ENCODE data around the gene SPON1.
A peak's percentile ranks its signal among the peaks of the same experiment; 100 is the strongest.
"Not testable (repeated sequence)": the region's sequence is repeated elsewhere in the genome, so short reads cannot be mapped to it uniquely, and the experiment has no call there.

Gene SPON1

DNA sequence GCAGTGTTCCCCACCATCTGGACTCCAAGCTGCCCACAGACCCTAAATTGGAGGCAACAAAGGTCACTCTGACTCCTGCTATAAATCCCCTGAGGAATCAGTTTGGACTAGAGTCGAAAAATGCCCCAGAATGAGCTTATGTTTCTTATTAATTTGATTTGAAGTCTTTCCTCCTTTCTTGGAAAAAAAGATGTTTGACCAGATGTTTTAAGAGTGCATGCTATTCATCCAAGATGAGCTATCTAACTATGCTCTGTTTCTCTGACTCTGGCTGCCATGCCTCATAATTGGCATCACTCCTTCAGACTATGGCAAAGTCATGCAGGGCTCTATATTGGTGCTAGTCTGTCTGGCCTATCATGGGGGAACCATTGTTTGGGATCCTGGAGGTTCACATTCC, 174.0 kb downstream of the SPON1 start:
- DNase-seq: no peak

DNA sequence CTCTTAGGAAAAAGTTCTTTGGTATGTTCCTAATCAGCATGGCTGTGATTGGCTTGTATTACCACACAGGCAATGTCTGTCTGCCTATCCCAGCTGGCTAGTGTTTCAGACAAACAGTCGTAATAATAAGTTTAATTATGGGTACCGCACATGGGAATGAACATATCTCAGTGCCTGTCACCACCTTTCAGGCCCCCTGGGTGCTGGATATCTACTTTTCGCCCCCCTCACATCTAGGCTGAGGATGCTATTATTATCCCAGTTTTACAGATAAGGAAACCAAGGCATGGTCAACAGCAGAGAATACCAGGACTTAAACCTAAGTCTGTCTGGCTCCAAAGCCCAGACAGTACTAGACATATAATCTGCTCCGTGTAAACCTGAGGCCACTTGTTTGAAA, 174.8 kb downstream of the SPON1 start:
- DNase-seq: no peak

DNA sequence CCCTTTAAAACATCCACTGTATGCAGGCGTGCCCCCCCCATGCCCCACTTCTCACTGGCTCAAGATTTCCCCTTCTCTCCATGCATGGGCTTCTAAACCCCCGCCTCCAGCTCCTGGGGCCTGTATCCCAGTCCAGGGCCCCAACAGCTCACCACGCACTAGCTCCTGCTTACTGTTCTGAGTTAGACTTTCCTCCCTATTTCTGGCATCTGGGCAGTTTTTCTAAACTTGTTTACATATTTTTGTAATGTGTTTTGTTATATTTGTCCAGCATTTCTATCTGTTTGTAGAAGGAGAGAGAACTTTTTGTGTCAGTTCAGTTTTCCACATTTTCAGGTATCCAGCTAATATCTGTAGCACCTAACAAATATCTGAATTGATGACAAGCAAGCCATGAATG, 178.5 kb downstream of the SPON1 start:
- DNase-seq: no peak

DNA sequence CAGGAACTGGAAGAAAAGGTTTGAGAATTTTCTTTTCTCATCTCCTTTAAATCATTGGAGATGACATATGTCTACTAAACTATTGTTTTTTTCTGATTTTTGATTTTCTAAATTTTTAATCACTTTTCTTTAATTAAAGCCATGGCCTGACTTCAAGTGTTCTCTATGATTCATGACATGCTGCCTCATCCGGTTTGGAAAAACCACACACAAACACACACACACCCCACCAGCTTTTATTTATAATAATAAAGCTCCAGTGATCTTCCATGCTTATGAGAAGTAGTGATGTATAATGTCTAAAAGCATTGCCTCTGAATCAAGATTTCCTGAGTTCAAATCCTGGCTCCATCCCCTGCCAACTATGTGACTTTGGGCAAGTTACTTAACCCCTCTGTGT, 179.2 kb downstream of the SPON1 start:
- no peak for DNase-seq

DNA sequence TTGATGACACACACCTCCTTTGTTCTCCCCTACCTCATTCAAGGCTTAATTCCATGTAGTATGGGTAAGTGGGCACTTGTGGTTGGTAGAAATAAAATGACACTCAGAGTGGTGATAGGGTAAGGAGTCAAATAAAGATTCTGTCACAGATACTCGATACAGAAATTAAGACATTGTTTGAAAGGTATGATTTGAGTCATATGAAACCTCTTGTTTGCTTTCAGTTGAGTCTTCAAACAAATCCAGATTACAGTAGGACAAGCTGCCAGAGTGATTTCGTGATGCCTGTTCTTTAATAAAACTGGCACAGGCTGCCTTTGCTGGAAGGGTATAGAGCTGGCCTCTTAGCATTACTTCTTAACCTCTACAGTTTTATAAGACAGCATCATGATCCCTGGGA, 182.4 kb downstream of the SPON1 start:
- no peak for DNase-seq

DNA sequence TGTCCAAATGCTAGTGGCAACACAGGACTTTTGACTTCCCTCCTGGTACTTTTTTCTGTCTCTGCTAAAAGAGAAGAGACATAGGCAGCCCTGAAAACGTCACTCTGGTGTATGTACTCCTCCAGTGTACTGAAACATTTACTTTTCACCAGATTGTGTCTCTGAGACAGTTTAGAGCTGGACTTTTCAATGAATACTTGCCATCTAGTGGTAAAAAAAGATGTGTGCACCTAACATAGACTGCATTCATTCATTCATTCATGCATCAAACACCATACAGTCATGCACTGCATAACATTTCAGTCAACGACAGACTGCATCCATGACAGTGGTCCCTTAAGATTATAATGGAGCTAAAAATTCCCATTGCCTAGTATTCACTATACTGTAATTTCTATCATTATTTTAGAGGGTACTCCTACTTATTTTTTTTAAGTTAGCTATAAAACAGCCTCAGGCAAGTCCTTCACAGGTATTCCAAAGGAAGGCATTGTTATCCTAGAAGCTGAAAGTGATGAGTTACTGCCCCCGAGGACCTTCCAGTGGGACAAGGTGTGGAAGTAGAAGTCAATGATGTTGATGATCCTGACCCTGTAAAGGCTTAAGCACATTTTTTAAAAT, 186.2 kb downstream of the SPON1 start:
- no peak for DNase-seq

DNA sequence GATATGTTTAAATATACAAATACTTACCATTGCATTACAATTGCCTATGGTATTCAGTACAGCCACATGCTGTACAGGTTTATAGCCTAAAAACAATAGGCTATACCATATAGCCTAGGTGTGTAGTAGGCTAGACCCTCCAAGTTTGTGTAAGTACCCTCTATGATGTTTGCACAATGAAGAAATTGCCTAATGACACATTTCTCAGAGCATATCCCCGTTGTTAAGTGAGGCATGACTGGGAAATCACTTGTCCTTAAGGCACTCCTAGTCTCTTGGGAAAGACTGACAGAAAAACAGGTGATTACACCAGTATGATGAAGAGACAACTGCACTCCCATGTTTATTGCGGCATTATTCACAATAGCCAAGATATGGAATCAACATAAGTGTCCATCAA, 187.2 kb downstream of the SPON1 start:
- peak; percentile 36 for DNase-seq

DNA sequence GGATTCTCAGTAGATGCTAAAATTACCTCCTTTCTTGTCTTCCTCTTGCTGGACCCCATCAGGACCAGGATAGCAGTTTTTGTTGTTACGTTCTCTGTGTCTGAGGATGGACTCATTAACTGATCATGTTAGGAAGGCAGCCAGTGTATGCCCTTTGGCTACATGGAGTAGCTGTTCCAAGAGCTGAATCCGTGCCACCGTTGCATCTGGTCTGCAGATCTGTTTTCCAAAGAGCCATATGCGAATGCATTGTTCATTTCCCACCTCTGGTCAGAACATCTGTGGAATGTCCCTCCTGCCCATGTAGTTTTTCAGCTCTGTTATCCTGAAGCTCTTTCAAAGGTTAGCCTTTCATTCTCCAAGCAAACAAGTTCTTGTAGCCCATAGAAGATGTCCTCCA, 188.4 kb downstream of the SPON1 start:
- DNase-seq: no peak

DNA sequence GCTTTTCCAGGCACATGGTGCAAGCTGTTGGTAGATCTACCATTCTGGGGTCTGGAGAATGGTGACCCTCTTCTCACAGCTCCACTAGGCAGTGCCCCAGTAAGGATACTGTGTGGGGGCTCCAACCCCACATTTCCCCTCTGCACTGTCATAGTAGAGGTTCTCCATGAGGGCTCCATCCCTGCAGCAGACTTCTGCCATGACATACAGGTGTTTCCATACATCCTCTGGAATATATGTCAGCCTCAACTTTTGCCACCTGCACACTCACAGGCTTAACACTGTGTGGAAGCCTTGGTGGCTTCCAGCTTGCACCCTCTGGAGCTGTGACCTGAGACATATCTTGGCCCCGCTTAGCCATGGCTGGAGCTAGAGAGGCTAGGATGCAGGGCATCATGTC, 191.6 kb downstream of the SPON1 start:
- not testable (repeated sequence) for DNase-seq

DNA sequence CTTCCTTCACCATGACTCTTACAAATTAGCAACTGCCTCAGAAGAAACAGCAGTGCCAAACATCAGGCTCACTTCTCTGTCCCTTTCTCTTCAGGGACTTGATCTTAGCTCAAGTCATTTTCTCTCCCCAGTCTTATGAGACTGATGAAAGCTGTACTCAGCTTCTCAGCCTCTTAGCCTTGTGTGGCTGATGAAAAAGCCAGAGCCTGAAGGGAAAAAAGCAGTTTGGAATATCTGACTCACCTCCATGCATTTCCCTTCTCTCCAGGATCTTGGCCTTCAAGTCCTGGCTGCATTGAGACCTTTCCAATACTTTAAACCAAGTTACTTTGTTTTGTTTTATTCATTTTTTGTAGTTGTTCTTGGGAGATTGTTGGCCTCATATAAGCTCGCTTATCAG, 195.9 kb downstream of the SPON1 start:
- DNase-seq: no peak

DNA sequence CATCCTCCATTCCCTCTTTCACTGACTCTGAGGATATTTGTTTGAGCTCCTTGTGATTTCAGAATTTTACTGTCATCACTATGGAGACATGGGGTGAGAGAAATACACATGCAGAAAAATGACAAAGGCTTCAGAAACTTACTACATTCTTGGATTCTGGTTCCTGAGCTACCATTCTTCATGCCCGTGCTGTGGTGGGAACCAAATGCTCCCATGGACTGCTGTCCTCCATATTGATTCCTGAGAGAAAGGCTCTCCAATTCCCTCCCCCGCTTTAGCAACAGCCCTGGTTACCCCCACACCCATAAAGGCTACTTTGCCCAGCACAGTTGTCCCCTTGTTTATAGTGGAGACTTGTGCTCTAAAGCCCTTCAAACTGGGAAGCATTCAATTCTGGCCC, 201.1 kb downstream of the SPON1 start:
- no peak for DNase-seq

DNA sequence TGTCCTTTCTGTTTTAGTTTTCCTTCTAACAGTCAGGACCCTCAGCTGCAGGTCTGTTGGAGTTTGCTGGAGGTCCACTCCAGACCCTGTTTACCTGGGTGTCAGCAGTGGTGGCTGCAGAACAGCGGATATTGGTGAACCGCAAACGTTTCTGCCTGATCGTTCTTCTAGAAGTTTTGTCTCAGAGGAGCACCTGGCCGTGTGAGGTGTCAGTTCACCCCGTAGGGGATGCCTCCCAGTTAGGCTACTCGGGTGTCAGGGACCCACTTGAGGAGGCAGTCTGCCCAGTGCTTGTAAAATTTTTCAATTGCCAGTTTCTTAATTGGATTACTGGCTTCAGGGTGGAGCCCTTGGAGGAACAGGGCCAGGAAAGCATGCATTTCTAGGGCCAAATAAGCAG, 211.2 kb downstream of the SPON1 start:
- DNase-seq: not testable (repeated sequence)

DNA sequence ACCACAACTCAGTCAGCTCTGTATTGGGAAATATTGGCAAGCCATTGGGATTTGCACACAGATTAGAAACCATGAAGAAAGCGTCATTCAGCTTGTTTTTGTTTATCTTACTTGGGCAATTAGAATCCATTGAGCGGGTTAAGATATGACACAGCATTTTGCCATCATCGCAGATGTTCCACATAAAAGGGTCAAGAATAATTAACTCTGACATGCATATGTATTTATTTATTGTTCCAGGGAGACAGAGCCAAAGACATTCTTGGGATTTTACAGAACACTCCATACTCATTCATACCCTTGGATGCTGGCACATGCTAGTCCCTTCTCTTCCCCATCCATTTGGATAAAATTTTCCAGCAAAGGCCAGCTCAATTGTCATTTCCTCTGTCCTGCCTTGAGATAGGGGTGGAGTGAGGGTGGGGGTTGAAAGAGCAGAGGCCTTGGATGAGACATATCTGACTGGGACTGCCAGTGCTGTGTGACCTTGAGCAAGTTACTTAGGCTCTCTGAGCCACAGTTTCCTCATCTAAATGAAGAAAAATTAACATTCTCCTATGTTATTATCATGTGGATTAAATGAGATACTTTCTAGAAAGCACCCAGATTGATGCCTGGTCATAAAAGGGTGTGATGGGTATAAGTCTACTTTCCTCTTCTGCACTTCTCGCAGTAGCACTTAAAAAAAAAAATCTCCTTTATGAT, 216.7 kb downstream of the SPON1 start:
- DNase-seq: no peak

DNA sequence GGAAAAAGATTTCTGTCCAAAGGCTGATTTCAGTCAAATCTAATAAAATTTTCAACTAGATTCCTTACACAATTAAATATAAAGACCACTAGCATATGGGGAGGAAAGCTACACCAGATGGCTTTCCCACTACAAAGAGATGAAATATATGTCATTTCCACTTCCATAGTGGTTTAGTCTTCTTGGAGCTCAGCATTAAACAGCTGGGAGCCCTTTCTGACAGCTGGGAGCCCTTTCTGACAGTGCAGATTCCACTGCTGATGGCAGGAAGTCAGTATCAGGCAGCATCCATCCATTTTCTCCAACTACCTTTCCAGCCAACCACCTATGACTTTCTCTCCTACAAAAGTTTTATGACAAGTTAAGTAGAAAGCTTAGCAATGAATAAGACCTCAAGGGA, 218.6 kb downstream of the SPON1 start:
- DNase-seq: no peak

DNA sequence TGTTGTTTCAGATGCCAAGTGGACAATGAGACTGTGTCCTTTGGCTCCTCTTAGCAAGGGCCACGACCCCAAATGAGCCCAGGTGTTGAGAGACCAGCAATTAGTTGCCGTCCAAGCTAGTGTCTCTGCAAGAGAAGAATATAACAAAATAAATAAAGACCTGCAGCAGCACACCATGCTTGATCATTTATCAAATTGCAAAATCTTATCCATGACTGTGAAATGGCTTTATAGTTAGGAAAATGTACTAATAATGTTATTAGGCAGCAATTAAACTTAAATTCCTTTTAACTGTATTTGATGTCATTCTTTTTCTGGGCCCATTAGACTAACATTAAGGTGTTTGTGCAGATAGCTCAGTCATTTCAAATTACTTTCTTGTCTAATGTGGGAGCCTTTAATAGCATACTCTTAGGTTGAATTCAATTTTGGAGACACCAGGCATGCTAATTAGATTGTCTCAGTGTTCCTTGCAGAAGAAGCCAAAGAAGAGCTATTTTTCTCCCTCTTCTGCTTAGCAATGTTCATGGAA, 220.4 kb downstream of the SPON1 start:
- no peak for DNase-seq

DNA sequence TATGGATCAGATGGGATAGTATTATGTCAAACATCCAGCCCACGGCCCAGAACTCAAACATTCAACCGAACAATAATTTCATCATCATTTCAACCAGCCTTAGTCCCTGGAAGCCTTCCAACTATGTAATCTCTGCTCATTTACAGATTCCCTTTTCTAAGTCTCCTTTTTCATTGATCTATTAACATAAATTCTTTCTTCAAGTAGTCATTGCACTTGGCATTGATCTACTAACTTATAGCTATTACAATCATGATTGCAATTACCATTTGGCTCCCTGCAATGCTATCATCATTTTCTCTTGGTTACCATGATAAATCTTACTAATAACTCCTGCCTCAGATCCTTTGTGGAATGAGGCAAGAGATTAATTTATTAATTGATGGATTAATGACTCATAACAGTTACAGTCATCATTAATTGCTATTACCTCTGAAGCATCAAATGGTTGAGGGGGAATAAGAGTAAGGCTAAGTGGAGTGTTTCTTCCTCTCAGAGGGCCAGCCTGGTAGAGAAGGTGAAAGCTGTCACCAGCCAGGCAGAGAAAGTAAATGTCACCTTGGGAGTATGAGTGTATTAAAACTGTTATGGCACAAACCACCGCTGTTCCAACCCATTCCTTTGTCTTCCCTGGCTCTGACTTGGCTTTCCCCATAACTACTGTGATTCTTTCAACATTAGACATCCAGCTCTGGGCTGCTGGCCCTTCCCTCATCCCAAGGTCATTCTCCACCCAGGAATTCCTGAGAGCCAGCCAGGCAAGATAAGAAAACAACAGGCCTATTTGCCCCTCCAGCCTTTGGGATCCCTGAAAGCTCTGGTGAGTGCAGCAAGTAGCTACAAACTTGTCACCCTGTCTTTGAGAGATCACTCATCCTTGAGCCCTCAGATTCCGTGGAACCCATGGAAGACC, 221.8 kb downstream of the SPON1 start:
- no peak for DNase-seq

DNA sequence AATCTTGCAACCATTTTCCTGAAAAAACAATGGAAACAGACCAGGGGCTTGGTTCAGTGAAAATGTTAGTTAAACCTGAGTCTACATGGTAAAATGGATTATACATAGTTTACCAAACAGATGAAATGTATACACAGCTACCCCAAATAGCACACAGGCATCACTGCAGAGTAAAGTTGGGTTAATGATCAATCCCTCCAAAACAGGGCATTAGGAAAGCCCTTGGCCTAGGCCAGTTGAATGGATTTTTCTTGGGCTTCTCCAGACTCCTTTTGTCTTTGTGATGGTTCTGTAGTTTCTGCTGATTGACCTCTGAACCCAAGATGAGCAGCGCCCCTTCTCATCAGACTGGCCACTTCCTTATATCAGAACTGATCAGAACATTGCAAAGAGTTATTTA, 222.9 kb downstream of the SPON1 start:
- DNase-seq: no peak

DNA sequence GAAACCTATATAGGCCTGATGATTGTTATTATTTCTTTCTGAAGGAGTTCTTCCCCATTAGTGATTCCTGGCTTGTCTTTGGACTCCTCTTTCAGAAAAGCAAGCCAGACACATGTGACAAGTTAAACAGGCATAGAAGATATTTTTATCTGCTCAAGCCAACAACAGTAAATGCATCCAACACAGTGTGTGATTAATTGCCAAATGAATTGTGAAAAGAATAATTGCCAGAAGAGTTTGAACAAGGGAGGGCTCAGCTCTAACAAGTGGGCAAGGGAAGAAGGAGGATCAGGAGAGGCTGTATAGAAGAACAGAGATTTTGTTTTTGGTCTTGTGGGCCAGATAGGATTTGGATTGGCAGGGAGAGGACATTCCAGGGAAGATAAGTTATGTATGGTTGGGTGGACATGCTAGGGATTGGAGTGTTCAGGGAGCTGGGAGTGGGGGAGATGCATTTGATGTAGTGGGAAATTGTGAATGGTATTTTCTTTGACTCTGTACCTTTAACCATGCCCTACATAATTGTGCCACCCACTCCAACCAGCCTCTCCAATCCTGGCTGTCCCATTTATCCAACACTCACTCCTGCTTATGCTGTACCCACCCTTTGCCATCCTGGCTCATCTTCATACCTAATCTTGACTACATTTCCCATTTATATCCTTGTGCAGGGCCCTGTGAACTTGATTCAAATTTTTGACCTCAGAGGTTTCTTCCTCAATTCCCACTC, 223.7 kb downstream of the SPON1 start:
- no peak for DNase-seq

DNA sequence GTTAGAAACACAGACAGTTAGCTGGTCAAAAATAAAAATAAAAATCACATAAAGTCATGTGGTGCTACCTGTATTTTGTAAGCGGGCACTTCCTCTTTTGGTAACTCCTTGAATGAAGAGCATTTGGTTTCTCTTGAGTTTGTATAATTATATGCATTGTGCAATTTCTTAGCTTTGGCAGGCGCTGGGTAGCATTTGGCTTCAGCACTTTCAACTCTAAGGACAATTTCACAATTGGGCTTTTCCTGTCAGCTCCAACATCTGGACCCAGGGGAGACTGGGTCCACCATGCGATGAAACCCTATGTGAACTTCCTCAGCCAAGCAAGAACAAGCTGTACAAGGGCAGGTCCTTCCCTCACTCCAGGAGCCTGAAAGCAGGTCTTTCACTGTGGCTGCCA, 227.4 kb downstream of the SPON1 start:
- DNase-seq: no peak

DNA sequence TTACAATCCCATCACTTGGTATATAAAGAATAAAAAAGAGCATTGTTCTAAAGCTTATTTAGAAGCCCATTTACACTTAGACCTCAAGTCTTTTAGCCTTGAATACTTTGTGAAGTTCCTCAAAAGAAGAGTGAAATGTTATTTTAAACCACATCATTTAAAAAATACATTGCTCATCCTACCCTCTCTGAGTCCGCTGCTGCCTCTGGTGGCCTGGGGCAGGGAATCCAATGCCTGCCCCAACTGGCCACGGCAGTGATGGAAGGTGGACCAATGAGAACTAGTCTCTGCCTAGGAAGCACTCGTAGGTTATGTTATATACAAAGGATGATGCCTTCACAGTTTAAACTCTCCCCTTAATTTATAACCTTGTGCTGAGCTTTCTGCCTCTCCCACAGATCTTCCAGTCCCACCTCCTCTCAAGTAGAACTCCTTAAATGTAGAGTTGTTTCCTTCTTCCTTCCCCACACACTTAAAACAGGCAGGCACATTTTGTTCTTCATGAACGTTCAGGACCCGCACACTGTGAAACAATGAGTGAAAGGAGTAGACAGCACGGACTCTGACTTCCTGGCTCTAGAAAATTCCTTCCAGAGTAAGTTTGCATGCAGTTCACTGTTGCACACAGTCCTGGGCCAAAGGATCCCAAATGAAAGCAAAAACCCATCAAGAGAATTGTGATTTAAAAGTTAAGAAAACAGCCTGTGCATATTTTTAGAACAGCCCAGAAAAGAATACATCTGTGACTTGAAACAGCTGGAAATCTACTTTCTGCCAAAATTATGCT, 228.7 kb downstream of the SPON1 start:
- no peak for DNase-seq

DNA sequence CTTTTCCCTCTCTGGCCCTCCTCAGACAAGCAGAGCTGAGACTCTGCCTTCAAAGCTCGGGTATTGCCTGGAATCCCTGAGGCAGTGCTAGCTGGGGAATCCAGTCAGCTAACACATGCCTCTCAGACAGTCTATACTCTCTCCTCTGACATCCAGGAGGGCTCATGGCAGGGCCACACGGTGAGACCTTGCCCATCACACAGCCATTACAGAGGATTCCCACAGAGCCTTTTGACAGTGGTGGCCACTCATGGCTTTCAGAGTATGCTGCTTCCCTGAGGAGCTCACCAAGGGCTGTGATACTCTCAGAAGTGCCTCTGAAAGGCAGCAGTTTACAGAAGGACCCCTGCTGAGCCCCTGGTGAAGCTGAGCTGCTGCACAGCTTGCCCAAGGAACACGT, 231.1 kb downstream of the SPON1 start:
- DNase-seq: no peak

Data from NCI-H187 treated with DMSO at 0.1 percent for 48 hours (cell line).